ENCODE results near the gene PSMF1. TPM values are rescaled to one million over a fixed set of nuclear protein-coding genes. Genes with fewer than 3 reads are reported as not detected.

Gene PSMF1
- total and polyA plus RNA-seq, 9 of the 15 experiments (the other 6 are each of a cell fraction or from before 2014, with no cell fraction given): 8.5 to 192 (median 33.2) TPM

DNA sequence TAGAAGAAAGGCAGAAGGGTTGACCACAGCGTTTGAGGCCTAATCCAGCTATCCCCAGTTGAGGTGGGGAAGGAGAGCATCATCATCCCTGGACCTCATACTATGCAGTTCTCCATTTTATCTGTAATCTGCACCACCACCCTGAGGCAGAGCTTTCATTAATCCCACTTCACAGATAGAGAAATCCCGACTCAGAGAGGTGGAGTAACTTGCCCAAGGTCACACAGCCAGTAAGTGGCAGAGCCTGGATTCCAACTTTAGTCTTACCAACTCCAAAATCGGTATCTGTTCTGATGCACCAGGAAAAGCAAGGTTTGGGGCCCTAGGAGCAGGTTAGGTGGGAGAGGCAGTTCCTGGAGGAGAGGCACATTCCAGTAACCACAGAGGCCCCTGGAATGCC is 59.7 kb downstream of the PSMF1 start:
- H3K79me2 ChIP-seq (ENCODE audit: control insufficient read depth, insufficient read depth, low read length): peaks cover 4% of the 10 kb centered on the region; the same call in 2 of the 3 replicates
- POLR2A ChIA-PET: no interaction called here
- H3K36me3 ChIP-seq (ENCODE audit: control insufficient read depth, insufficient read depth, low read length): peaks cover 33% of the 10 kb centered on the region; the same call in 2 of the 3 replicates
- no peak overlapping the region for H3K27ac ChIP-seq (ENCODE audit: extremely low read depth, low read depth, low read length)
- DNase-seq (ENCODE audit: extremely low read depth in 1 of 4, low spot score in 3 of 4) (no peak), ATAC-seq (no peak), FAIRE-seq (no peak)
- H3K9me3 ChIP-seq (replicated peaks; ENCODE audit: control insufficient read depth, insufficient read depth, low read depth, low read length): no peaks in the 10 kb centered on the region
- H3K9me1 ChIP-seq (ENCODE audit: control insufficient read depth, insufficient read depth, low read length): peaks cover 2% of the 10 kb centered on the region
- CTCF ChIA-PET (ENCODE audit: low intra/inter-chr PET ratio): interaction anchor here (1.1 to 1.3 kb wide), 2 partner anchors 35 to 326 kb away, joined by 4 to 6 read pairs; no protein-coding TSS in a partner anchor
- intact Hi-C loops (cut with micrococcal nuclease) (loop anchor here (5.0 kb wide), 1 partner anchor 34 kb away; no protein-coding TSS in a partner anchor), in situ Hi-C loops (cut with MboI) (no loop called here)
- H2AFZ ChIP-seq (ENCODE audit: low read depth, low read length): no peak overlapping the region
- peaks cover 25 to 30% of the 10 kb centered on the region in 2 experiments for H3K4me1 ChIP-seq (replicated peaks in 1 of 2; ENCODE audit: control insufficient read depth in 2 of 2, insufficient read depth in 2 of 2, low read length in 2 of 2)
- H3K4me2 ChIP-seq (ENCODE audit: insufficient read depth, low read length): no peak overlapping the region
- H3K27me3 ChIP-seq (ENCODE audit: control insufficient read depth in 2 of 2, insufficient read depth in 2 of 2, low read length in 2 of 2): no peaks in the 10 kb centered on the region
- 25% methylated on average over 2 of the region's 3 CpGs for WGBS (ENCODE audit: insufficient coverage, low coverage, missing lambda C conversion rate)
- no peak overlapping the region for H3K4me3 ChIP-seq
- no TSS peak for BruUV-seq (replicated peaks)
- no peak overlapping the region for H3K9ac ChIP-seq (ENCODE audit: insufficient read depth in 1 of 2, low read depth in 2 of 2, low read length in 2 of 2)
- H4K20me1 ChIP-seq (replicated peaks; ENCODE audit: control insufficient read depth, insufficient read depth, low read length): no peaks in the 10 kb centered on the region
- TF ChIP-seq RBM15 (IDR thresholded peaks at IDR 0.05; ENCODE audit: insufficient read depth, low read length): no peak
- TF ChIP-seq ZNF395 (CRISPR knock-in tag; IDR thresholded peaks at IDR 0.05): no peak
- no peak for TF ChIP-seq TRIM24 (IDR thresholded peaks at IDR 0.05)
- TF ChIP-seq NFYB (IDR thresholded peaks at IDR 0.05; ENCODE audit: extremely low read depth, insufficient read length): no peak
- TF ChIP-seq FOXP1 (CRISPR knock-in tag; IDR thresholded peaks at IDR 0.05): no peak
- TF ChIP-seq SMARCA5 (IDR thresholded peaks at IDR 0.05): peak; percentile 63
- TF ChIP-seq, protein P1, sequence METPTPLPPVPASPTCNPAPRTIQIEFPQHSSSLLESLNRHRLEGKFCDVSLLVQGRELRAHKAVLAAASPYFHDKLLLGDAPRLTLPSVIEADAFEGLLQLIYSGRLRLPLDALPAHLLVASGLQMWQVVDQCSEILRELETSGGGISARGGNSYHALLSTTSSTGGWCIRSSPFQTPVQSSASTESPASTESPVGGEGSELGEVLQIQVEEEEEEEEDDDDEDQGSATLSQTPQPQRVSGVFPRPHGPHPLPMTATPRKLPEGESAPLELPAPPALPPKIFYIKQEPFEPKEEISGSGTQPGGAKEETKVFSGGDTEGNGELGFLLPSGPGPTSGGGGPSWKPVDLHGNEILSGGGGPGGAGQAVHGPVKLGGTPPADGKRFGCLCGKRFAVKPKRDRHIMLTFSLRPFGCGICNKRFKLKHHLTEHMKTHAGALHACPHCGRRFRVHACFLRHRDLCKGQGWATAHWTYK (CRISPR knock-in tag; IDR thresholded peaks at IDR 0.05): no peak
- no peak for TF ChIP-seq ATF7 (IDR thresholded peaks at IDR 0.05)
- no peak for TF ChIP-seq GTF2F1 (IDR thresholded peaks at IDR 0.05; ENCODE audit: low read depth, low read length)
- TF ChIP-seq ARID1B (IDR thresholded peaks at IDR 0.05): no peak
- TF ChIP-seq GATA2 (CRISPR knock-in tag; IDR thresholded peaks at IDR 0.05): no peak
- no peak for TF ChIP-seq THAP12 (CRISPR knock-in tag; IDR thresholded peaks at IDR 0.05)
- no peak for TF ChIP-seq ID3 (CRISPR knock-in tag; IDR thresholded peaks at IDR 0.05)
- TF ChIP-seq ID3 (tag; IDR thresholded peaks at IDR 0.05): no peak
- TF ChIP-seq YBX1 (IDR thresholded peaks at IDR 0.05): no peak
- TF ChIP-seq TOE1 (IDR thresholded peaks at IDR 0.05; ENCODE audit: borderline replicate concordance): no peak
- TF ChIP-seq TOE1 (CRISPR knock-in tag; IDR thresholded peaks at IDR 0.05; ENCODE audit: borderline replicate concordance, low read depth): no peak
- TF ChIP-seq RBM25 (IDR thresholded peaks at IDR 0.05; ENCODE audit: low read depth, low read length, severe bottlenecking): peak; percentile 82
